Measurements from ENCODE around the gene SMO. TPM values are rescaled to one million over a fixed set of nuclear protein-coding genes. Genes with fewer than 3 reads are reported as not detected.

Gene SMO
- total and polyA plus RNA-seq, 8 donors: 2.6 to 13.4 (median 4.3) TPM

DNA sequence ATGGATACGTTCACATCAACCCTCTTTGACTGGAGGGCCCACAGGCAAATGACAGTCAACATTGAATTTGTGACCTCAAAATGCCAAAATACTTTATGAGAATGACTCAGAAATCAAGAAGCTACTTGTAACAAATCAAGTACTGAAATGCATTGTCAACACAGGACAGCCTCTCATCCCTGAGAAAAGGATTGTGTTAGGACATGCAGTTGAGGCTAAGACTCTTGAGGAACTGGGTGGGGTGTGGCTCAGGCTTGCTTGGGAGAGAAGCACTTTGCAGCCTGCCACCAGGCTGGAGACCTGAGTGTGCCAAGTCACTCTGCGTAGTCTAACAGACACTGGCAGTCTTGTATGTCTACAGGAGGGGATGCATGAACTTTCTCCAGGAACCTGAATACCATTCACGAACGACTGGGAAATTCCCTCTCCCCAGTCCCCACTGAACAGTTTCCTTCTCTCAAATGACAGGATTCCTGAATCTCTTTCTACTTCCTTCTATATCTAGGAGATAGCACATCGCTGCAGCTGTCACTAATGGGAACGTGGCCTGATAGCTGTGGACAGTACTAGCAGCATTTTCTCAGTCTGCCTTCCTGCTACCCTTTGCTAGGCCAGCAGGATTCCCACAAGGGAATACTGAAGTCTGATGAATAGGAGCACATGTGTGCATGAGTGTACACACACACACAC is 3.3 kb upstream of the SMO start:
- TF ChIP-seq, protein P1, sequence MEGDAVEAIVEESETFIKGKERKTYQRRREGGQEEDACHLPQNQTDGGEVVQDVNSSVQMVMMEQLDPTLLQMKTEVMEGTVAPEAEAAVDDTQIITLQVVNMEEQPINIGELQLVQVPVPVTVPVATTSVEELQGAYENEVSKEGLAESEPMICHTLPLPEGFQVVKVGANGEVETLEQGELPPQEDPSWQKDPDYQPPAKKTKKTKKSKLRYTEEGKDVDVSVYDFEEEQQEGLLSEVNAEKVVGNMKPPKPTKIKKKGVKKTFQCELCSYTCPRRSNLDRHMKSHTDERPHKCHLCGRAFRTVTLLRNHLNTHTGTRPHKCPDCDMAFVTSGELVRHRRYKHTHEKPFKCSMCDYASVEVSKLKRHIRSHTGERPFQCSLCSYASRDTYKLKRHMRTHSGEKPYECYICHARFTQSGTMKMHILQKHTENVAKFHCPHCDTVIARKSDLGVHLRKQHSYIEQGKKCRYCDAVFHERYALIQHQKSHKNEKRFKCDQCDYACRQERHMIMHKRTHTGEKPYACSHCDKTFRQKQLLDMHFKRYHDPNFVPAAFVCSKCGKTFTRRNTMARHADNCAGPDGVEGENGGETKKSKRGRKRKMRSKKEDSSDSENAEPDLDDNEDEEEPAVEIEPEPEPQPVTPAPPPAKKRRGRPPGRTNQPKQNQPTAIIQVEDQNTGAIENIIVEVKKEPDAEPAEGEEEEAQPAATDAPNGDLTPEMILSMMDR (IDR thresholded peaks at IDR 0.05): no peak
- no peak overlapping the region for H3K27ac ChIP-seq
- H3K4me1 ChIP-seq: peaks cover 0 to 4% (median 0%) of the 10 kb centered on the region in 3 donors
- no peak for ATAC-seq
- no peaks in the 10 kb centered on the region for H3K27me3 ChIP-seq
- intact Hi-C loops (cut with DNase I): no loop called here
- no peaks in the 10 kb centered on the region for H3K9me3 ChIP-seq
- 76 to 82% methylated on average over 6 of the region's 6 CpGs for WGBS, 2 donors
- H3K4me3 ChIP-seq: no peak overlapping the region
- FAIRE-seq: no peak
- DNase-seq: no peak
- no peaks in the 10 kb centered on the region for H3K36me3 ChIP-seq

DNA sequence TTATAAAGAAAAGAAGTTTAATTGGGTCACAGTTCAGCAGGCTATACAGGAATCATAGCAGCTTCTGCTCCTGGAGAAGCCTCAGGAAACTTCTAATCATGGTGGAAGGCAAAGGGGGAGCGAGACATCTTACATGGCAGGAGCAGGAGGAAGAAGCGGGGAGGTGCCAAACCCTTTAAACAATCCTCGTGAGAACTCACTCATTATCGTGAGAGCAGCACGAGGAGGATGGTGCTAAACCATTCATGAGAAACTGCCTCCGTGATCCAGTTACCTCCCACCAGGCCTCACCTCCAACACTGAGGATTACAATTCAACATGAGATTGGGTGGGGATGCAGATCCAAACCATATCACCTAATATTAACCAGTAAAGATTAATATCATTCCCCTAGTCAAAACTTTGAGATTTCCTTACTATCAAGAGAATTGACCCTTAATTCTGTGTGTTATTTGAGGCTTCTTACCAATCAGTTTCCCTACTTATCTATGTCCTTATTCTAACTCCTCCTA is 1.6 kb upstream of the SMO start:
- Histone ChIP-seq H3K27me3 (no peaks in the 10 kb centered on the region), H3K9me3 (no peaks in the 10 kb centered on the region), H3K4me1 (peaks cover 0 to 4% (median 0%) of the 10 kb centered on the region in 3 donors), H3K4me3 (no peak overlapping the region), H3K36me3 (no peaks in the 10 kb centered on the region), H3K27ac (no peak overlapping the region)
- 77 to 89% methylated on average over 6 of the region's 6 CpGs for WGBS, 2 donors
- no peak for FAIRE-seq
- intact Hi-C loops (cut with DNase I): no loop called here
- no peak for ATAC-seq
- TF ChIP-seq, protein P1 (IDR thresholded peaks at IDR 0.05): no peak
- no peak for DNase-seq

DNA sequence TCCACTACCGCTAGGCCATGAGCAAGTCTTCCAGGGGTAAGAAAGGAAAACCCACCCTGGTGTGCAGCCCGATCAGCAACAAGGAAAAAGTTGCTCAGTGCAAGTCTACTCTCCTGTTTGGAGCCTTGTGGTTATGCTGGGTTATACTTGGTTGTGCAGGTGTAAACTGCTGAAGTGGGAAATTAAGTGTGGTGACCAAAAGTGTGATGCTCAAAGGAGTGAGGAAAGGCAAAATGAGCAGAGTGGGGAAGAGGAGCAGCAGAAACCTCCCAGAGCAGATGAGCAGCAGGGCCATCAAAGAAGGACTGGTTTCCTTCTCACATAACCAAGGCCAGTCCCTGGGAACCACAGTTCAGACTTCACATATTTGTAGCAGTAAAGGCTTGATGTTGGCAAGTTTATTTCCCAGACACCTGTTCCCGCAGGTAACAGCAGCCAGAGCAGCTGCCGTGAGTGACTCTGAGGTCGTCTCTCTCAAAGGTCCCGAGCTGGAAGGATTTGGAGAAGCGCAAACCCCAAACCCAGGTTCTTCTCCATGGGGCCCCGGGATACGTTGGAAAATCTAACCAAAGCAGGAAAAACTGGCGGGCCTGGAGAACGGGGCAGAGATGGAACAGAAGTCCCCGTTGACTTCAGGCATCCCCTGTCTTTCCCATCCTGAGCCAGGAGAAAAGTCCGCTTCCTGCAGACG is 607 bp upstream of the SMO start:
- H3K36me3 ChIP-seq: no peaks in the 10 kb centered on the region
- no peak overlapping the region for H3K27ac ChIP-seq
- WGBS, 2 donors: 21% methylated on average over 14 of the region's 14 CpGs
- peak overlapping the region; percentile 40 to 87 (median 81) for H3K4me3 ChIP-seq
- TF ChIP-seq, protein P1 (IDR thresholded peaks at IDR 0.05): no peak
- DNase-seq: no peak
- peak in 3 of 4 donors; percentile 4 to 12 (median 8) for ATAC-seq
- H3K4me1 ChIP-seq: peaks cover 0 to 4% (median 0%) of the 10 kb centered on the region in 3 donors
- H3K27me3 ChIP-seq: no peaks in the 10 kb centered on the region
- no peak for FAIRE-seq
- intact Hi-C loops (cut with DNase I): no loop called here
- no peaks in the 10 kb centered on the region for H3K9me3 ChIP-seq

DNA sequence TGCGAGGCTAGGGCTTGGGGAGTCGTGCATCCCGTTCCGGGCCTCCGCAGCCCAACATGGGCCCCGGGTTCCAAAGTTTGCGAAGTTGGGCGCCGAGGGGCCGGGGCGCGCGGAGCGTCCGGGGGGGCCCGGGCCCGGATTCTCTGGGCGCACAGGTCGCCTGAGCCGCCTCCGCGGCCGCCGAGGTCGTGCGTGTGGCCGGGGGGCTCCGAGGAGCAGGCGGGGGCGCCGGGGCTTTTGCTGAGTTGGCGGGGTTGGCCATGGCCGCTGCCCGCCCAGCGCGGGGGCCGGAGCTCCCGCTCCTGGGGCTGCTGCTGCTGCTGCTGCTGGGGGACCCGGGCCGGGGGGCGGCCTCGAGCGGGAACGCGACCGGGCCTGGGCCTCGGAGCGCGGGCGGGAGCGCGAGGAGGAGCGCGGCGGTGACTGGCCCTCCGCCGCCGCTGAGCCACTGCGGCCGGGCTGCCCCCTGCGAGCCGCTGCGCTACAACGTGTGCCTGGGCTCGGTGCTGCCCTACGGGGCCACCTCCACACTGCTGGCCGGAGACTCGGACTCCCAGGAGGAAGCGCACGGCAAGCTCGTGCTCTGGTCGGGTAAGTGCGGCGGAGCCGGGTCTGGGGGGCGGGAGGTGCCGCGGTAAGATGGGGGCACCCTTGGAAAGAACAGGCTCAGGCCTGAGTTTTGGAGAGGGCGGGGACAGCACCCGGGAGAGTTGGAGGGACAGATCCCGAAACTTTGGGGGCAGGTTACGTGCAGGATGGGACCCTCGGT is 643 bp downstream of the SMO start:
- H3K4me3 ChIP-seq: peak overlapping the region; percentile 40 to 87 (median 81)
- WGBS, 2 donors: 1 to 2% methylated on average over 59 to 83 of the region's 83 CpGs
- intact Hi-C loops (cut with DNase I): no loop called here
- TF ChIP-seq, protein P1 (IDR thresholded peaks at IDR 0.05): no peak
- DNase-seq (peak in 3 of 6 donors; percentile 25 to 80 (median 69)), ATAC-seq (peak; percentile 58 to 75 (median 73)), FAIRE-seq (no peak)
- H3K36me3 ChIP-seq: no peaks in the 10 kb centered on the region
- H3K4me1 ChIP-seq: peaks cover 0 to 4% (median 0%) of the 10 kb centered on the region in 3 donors
- H3K27ac ChIP-seq: peak overlapping the region in 1 of 4 donors; percentile 10
- H3K9me3 ChIP-seq: no peaks in the 10 kb centered on the region
- no peaks in the 10 kb centered on the region for H3K27me3 ChIP-seq

Data from pancreas (tissue), 10 donors.